ENCODE results near the gene GAS7.

GAS7 gene

GRCh38 chr17:9905902-9906301 lies 292.5 kb downstream of the GAS7 start:
- no peak for FAIRE-seq

GRCh38 chr17:9905078-9905415 lies 293.4 kb downstream of the GAS7 start, which contains the start of gene RCVRN:
TSS of gene RCVRN (minus strand) at chr17:9905271. CDS start at chr17:9905180, 91 bp downstream.
- FAIRE-seq = no peak

DNA sequence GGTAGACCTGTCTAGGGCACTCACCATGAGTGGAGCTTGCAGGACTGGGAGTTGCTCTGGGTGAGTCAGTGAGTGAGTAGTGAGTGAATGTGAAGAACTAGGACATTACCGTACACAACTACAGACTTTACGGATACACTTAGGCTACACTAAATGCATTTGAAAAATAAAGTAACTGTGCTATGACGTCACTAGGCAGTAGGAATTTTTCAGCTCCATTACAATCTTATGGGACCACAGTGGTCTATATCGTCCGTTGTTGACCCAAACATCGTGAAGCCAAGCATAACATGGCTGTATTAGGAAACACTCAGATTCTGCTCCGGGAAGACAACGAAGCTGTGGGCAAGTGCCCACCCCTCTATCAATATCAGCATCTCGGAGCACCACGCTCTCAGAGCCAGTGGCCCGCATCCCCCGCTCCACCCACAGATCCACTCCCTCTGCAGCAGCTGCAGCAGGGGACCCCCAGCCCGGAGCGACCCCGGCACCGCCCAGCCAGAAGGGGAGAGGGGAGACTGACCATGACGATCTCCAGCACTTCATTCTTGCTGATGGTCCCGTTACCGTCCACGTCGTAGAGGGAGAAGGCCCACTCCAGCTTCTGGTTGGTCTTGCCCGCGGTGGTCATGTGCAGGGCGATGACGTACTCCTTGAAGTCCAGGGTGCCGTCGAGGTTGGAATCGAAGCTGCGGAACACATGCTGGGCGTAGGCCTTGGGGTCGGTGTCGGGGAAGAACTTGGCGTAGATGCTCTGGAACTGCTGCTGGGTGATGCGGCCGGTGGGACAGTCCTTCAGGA lies 293.9 kb downstream of the GAS7 start:
- no peak for FAIRE-seq

DNA sequence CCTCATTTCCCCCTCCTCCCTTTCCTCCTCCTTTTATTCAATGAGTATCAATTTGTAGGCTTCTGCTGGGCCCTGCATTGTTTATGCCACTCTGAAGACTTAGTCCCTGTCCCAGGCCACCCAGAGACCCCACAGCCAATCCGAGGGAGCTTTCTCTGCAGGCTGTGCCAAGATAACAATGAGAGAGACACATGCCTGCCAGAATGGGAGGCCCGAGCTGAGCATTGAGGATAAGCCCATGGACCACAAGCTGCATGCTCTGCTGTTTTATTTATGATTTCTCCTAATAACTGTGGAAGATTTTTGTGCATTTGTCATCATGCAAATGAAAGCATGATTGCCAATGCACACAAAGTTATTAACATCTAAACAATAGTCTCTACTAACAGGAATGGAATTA lies 296.3 kb downstream of the GAS7 start:
- FAIRE-seq = no peak

DNA sequence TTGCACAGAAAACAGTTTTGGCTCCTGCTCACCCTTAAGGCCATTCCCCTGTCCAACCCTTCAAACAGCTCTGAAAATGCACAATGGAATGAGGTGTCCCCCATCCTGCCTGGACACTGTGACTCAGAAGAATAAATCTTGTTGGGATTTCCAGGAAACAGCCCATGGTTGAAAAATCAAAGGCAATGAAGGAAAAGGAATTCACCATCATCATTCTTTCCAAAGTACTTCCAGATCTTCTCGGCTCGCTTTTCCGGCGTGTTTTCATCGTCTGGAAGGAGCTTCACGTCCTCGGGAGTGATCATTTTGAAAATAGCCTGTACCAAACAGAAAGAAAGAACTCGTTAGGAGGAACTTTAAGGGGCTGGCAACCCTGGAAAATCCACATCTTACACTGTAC lies 297.6 kb downstream of the GAS7 start:
- no peak for FAIRE-seq

GRCh38 chr17:9900044-9900594 lies 298.3 kb downstream of the GAS7 start:
- no peak for FAIRE-seq

GRCh38 chr17:9899280-9900043 lies 298.9 kb downstream of the GAS7 start:
- FAIRE-seq = no peak

DNA sequence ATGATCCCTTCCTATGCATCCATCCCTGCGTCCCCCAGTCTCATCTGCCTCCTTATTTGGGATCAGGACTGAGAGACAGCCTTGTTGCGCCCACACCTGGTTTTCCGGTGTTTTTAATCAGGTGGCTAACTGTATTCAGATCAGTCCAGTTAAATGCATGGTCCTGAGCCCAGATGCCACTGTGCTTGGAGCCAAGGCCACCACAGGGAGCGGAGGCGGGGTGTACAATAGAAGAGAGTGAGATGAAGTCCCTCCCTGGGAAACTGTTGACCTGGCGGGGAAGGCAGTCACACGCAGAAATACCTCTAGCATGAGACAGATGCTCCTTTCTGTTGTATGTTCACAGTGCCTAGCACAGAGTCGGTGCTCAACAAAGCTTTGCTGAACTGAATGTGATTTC lies 299.6 kb downstream of the GAS7 start:
- no peak for FAIRE-seq

GRCh38 chr17:9897372-9897968 lies 300.9 kb downstream of the GAS7 start:
- FAIRE-seq = no peak

DNA sequence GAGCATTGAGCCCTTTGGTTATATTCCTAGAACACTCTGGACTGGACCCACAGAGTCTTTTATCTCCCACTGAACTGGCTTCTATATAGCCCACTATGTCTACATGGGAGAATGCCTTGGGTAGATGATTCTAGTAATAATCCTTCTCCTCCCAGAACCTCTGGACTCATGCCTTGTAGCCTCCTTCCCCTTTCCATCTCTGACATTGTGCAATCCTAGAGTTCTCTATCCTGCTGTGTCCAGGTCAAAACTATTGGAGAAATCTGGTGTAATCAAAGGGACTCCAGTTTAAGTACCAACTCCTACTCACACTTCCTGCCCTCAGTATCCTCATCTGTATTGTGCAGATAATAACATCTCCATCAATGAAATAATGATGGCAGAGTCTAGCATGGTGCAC lies 302.5 kb downstream of the GAS7 start:
- FAIRE-seq = no peak

- no peak for FAIRE-seq
Observed at GRCh38 chr17:9894231-9894630, 304.2 kb downstream of the GAS7 start.

DNA sequence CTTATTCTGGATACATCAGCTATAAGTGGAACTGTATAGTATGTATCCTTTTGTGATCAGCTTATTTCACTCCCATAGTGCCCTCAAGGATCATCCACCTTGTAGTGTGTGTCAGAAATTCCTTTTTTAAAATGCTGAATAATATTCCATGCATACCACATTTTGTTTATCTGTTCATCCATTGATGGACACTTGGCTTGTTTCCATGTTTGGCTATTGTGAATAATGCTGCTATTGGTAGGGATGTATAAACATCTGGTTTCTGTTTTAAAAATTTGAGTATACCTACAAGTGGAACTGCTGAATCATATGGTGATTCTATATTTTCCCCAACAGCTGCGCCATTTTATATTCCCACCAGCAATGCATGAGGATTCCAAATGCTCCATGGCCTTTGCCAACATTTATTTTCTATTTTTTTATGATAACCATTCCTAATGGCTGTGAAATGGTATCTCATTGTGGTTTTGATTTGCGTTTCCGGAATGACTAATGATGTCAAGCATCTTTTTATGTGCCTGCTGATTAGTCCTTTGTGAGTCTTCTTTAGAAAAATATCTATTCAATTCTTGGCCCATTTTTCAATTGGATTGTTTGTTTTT lies 304.9 kb downstream of the GAS7 start:
- no peak for FAIRE-seq

DNA sequence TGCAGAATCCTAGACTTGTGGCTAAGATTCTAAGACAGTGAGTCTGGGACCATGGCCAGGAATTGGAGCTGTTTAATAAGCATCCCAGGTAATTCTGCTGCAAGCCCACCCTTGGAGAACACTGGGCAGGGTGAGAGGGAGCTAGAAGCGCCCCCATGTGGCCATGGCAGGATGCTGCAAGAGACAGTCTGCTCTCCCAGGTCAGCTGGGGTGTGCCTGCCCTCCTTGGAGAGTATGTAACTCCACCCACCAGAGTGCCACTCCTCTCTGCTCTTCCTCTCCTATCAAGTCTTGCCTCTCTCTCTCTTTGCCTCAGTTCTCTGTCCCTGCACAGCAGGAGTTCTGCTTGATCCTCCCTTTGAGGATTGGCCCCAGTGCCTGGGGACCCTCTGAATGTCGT lies 308.3 kb downstream of the GAS7 start:
- no peak for FAIRE-seq

- FAIRE-seq = no peak
Observed at GRCh38 chr17:9887508-9887907, 310.9 kb downstream of the GAS7 start.

DNA sequence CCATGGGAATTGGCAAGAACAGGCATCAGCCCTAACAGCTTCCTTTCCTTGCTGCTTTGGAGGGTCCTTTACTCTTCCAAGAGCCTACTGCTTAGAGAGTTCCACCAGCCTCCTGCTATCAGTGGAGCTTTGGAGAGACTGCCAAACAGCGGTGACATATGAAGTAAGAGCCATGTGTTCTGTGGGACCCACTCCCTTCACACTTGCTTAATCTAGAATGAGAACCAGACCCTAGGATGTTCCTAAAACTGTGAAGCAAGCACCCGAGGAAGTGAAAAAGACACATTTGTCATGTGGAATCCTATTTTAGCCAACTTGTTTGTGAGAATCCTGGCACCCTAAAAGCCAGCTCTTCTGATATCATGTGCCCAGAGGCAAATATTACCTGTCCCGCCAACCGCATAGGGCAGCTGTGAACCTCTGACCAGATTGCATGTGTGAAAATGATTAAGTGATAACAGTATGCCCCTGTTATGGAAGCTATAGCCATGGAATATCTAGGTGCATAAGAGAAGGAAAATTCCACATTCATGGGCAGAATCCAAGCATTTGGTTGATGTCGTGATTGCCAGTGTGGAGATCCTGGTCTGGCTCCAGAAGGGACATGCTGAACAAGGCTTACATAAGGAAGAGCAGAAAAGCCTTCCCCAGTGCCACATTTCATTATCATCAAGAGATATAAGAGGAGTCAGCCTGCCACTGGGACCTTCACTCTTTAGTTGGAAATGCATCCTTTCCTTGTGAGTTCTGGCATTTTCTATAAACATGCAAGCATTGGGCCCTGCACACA lies 312.1 kb downstream of the GAS7 start:
- FAIRE-seq = no peak

DNA sequence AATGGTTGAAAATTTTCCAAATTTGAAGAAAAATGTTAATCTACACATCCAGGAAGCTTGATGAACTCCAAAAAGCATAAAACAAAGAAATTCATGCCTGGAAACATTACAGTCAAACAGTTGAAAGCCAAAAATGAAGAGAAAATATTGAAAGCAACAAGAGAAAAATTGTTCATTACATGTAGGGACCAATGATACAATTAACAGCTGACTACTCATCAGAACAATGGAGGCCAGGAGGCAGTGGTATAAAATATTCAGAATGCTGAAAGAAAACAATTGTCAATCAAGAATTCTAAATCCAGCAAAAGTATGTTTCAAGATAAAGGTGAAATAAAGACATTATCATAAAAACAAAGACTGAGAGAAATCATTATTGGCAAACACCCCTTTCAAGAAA lies 315.0 kb downstream of the GAS7 start:
- no peak for FAIRE-seq

DNA sequence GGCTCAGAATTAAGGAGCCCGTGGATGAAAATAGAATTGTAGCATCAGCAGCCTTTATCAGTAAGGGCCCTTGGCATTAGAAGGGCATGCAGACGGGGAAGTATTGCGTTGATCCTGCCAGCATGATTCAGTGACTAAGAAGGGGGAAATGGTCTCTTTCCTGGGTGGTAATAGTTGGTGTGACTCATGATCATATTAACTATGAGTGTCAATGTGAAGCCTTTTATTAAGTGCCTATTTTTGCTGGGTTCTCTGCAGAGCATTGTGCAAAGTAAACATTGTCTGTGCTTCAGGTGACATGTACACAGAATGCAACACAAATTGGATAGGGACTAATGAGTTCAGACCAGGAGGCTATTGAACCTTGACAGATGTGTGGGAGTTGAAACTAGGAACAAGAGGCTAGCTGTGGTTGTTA lies 317.8 kb downstream of the GAS7 start:
- no peak for FAIRE-seq

GRCh38 chr17:9878786-9879525 lies 319.4 kb downstream of the GAS7 start:
- no peak for FAIRE-seq

DNA sequence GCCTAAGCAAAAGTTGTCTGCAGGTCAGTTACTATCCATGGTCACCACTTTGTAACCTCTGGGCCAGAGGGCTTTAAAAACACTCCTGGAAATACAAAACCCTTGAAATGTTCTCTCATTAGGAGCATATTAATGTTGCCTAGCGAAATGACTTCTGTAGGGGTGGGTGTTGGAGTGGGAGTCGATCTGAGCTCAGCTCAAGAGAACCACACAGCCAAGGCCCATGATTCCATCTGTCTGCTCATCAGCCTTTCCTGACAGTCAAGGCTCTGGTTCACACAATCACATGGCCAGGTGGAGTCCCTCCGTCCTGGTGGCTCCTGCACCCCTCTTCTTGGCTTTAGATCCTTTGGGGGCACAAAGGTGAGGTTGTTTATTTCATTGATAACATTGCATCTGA lies 320.1 kb downstream of the GAS7 start:
- FAIRE-seq = no peak

DNA sequence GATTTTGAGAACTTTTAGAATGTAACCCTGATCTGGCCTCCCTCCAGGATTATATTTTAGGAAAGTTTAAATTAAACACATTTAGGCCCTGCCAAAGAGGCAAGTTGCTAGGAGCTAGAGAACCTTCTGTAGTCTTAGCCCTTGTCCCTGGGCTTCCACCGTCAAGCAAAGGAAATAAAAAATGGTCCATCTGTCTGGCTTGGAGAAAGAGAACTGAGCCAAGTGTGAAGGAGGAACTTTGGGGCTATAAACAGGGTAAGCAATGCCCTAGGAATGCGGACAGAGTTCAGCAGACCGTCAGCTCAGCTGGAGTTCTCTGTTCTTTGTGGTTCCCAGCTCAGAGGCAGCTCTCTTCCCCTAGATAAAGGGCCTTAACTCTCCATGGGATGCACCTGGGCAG lies 323.0 kb downstream of the GAS7 start:
- no peak for FAIRE-seq

- no peak for FAIRE-seq
Observed at GRCh38 chr17:9874722-9875121, 323.7 kb downstream of the GAS7 start.

DNA sequence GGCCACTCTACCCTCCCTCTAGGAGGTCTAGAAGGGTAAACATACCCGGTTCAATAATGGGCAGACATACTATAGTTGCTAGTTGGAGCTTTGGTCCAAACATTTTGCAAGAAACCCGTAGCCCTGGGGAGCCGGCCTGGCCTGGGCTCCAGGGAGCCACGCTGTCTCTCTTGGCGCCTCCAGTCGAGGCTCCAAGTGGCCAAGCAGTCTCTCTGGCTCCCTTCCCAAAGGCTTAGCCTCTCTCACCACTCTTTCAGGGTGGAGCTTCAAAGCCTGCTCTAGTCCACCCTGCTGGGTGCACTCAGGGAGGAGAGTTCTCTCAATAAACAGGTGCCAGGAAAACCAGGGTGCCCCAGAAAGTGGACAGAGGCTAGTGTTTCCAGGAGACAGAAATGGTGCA lies 325.6 kb downstream of the GAS7 start:
- no peak for FAIRE-seq
